Measurements from ENCODE around the gene PLEKHF1.

Gene PLEKHF1

GRCh38 chr19:29680447-29680846, 15.2 kb downstream of the PLEKHF1 start:
- FAIRE-seq, result no peak

DNA sequence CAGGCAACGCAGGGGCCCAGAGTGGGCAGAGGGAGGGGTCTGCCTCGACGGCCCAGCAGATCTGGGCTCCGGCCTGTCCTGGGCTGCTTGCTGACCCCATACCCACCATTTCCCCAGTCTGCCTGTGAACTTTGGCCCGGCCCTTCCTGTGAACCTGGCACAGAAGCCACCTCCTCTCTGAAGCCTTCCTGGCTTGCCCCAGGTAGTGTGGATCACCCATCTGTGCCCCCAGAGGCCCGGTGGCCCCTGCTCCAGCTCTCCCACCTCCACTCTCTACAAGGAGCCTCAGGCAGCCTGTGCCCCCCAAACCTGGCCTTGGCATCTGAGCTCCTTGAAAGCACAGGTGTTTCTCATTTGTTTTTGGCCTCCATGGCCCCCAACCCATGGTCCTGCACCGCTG, 15.7 kb downstream of the PLEKHF1 start:
- no peak for FAIRE-seq

DNA sequence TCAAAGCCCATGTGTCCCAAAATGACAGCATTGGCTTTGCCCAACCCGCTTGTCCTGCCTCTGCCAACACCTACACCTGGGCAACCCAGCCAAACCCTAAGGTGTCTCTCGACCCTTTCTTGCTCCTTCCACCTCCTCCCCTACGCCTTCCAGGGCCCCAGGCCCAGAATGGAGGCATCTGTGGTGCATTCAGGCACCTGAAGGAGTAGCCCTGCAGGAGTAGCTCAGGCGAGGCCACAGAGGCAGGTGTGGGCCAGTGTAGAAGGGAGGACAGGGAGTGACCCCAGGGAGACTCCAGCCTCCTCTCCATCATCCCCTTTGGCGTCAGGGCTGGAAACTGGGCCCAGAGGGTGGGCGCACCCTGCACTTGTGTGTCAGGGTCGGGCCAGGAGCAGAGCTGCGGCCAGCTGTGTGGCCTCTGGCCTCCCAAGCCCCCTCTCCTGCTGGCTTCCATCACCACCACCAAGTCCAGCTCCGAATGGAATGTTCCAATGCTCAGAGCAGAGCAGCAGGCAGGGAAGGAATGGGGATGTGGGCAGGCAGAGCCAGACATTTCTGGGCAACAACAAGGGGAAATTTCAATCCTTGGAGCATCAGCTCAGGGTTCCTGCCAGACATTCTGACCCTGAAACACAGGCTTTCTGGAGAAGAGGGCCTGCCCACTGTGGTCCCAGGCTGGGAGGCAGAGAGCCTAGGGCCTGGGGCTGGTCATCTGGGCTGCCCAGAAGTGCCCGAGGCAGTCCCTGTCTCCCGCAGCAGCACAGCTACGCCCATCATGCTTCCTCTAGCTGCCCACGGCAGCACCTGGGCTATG, 16.4 kb downstream of the PLEKHF1 start:
- no peak for FAIRE-seq

DNA sequence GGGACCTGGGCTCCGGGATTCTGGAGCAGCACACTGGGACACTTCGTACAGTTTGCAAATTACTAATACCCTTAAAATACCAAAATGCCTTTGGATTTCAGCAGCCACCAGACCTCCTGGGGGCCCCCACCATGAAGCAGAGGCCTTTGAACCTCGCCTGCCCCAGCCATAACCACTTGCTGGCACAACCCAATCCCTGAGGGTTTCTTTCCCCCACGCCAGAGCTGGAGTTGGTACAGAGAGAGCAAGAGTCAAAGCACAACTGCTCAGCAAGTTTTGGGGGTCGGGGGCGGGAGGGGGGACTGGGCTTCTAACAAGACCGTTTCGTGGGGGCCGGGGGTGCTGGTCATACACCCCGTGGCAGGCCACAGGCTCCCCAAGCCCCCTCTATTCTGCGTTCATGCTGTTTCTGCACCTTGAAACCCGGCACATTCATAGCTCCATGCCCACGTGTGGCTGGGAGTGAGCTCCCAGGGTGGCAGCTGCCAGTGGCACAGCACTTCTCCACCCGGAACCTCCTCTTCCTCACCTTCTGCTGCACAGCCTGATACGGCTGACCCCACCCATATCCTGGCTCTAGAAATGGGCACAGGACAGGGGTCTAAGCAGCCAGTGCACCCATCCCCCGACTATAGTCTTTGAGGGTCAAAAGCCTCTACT, 17.1 kb downstream of the PLEKHF1 start:
- no peak for FAIRE-seq

DNA sequence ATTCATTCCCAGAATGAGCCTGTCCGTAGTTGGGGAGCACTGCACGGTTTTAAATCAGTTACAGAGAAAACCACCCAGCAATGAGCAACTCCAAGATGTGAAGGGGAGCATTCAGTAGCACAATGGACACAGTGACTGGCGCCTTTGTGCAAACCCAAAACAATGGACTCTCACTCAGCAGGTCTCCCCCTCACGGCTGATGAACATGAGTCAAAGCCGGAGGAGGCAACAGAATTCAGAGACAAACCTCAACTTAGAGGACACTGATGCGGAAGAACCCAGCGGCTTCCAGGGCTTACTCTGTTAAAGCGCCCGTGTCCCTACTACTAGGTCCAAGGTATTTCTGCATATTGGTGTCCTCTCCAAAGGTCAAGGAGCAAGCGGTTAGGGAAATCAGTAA, 17.7 kb downstream of the PLEKHF1 start:
- no peak for FAIRE-seq

DNA sequence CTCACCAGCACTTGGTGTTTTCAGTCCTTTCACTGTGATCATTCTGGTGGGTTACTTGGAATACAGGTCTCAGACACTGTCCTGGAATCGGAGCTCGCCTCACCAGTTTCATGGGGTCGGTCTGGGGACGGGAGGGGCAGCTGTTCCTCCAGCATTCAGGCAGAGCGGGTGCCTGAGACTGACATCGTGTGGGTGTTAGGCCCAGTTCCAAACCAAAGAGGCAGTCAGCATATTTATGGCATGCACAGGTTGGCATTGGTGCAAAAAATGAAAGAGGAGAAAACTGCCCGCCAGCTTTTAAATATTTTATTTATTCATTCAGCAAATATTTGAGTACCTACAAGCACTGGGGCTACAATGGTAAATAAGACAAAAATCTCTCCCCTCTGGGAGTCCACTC, 20.1 kb downstream of the PLEKHF1 start:
- no peak for FAIRE-seq

GRCh38 chr19:29686285-29686805, 21.1 kb downstream of the PLEKHF1 start:
- FAIRE-seq, result no peak

DNA sequence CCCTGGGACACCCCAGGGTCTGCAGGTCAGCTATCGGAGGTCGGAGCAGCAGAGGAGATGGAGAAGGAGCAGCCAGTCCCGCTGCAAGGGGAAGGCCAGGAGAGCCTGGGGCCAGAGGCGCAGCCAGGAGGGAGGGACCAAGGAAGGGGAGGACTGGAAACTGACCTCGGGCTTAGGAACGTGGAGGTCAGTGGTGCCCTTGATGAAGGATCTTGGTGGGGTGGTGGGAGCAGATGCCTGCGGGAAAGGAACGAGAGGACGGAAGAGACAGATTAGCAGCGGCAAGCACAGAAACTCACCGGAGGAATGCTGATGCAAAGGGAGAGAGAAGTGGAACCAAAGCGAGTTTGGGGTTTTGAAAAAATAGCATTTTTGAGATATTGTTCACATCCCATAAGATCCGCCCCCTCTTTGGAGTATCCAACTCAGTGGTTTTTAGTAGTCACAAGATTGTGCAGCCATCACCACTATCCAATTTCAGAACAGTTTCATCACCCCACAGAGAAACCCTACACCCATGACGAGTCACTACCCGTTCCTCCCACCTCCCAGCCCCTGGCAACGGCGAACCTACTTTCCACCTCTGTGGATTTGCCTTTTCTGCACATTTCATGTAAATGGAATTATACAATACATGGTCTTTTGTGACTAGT, 22.1 kb downstream of the PLEKHF1 start:
- FAIRE-seq, result no peak

GRCh38 chr19:29687897-29688728, 22.9 kb downstream of the PLEKHF1 start:
- no peak for FAIRE-seq

DNA sequence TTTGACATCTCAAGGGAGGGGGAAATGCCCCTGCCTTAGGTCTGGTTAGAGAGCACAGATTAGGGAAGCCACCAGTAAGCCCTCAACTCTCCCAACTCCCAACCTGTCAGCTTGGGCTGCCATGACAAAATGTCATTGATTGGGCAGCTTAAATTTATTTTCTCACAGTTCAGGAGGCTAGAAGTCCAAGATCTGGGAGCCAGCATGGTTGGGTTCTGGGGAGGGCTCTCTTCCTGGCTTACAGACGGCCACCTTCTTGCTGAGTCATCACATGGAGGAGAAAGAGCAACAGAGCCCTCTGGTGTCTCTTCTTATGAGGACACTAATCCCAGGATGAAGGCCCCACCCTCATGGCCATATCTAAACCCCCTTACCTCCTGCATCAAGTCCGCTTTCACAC, 25.6 kb downstream of the PLEKHF1 start:
- FAIRE-seq, result no peak

DNA sequence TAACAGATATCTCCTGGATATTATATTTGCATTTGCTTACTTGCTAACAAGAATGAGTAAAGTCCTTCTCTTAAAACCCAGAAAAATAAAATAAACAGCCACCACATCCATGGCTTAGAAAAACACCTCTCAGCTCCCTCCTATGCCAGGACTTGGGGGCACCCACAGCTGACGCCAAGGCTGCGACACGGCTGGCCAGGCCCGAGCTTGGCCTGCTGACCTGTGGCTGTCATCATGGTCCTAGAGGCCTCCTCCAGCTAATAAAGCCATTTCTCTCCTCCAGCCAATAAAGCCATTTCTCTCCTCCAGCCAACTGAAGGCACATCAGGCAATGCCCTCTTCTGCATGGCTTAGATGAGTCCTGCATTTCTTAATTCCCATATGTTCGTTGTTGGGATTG, 28.9 kb downstream of the PLEKHF1 start:
- FAIRE-seq, result no peak

GRCh38 chr19:29694669-29695627, 29.7 kb downstream of the PLEKHF1 start:
- FAIRE-seq, result no peak

GRCh38 chr19:29695765-29696564, 30.7 kb downstream of the PLEKHF1 start:
- FAIRE-seq, result no peak

DNA sequence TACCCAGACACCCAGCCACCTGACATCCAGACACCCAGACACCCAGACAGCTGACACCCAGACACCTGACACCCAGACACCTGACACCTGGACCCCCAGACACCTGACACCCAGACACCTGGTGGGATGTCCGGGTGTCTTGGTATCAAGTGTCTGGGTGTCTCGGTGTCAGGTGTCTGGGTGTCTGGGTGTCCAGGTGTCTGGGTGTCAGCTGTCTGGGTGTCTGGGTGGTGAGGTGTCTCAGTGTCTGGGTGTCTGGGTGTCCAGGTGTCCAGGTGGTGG, 31.2 kb downstream of the PLEKHF1 start:
- FAIRE-seq, result no peak

DNA sequence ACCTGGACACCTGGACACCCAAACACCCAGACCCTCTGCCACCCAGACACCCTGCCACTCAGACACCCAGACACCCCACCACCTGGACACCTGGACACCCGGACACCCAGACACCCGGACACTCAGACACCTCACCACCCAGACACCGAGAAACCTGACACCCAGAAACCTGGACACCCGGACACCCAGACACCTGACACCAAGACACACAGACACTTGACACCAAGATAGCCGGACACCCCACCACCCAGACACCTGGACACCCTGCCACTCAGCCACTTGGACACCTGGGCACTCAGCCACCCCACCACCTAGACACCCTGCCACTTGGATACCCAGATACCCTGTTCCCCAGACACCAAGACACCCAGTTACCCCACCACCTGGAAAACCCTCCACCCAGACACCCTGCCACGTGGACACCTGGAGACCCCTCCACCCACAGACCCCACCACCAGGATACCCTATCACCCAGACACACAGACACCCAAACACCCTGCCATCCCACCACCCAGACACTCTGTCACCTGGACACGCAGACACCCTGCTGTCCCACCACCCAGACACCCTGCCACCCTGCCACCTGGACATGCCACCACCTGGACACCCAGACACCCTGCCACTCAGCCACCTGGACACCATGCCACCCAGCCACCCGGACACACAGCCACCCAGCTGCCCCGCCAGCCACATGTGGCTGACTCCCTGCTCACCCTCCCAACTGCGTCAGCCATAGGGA, 32.4 kb downstream of the PLEKHF1 start:
- FAIRE-seq, result no peak

DNA sequence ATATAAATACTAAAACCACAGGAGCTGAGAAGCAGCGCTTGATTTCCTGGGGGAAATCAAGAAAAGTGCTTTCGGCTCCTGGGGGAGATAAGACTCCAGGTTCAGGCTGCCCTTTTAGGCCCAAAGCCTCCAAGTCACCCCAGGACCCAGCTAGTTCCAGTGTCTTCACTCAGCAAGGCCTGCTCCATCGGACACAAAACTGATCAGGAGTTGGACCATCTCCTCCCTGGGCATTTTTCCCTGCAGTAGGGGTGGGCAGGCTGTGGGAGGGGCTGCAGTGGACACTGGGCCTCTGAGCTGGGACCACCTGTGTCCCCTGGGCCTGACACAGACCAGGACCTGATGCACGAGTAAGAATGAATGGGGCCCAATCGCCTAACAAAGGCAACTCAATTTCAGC, 34.6 kb downstream of the PLEKHF1 start:
- FAIRE-seq, result no peak

DNA sequence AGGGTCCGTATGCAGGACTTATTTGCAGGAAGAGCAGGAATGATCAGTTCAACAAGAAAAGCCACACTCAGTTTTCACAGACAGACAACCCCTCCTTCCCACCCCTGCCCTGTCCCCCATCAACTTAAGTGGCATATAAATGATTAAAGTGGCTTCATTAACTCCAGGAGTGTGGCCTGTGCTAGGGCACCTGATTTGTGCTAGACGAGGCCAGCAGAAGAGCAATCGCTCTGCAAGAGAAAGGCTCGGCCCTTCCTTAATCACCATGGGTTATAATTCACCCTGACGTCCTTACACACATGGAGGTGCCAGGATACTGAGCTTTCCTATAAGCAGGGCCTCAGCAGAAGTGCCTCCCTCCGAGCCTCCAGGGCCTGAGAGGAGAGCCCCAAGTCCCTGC, 35.2 kb downstream of the PLEKHF1 start:
- no peak for FAIRE-seq

GRCh38 chr19:29702161-29702962, 37.1 kb downstream of the PLEKHF1 start:
- no peak for FAIRE-seq

DNA sequence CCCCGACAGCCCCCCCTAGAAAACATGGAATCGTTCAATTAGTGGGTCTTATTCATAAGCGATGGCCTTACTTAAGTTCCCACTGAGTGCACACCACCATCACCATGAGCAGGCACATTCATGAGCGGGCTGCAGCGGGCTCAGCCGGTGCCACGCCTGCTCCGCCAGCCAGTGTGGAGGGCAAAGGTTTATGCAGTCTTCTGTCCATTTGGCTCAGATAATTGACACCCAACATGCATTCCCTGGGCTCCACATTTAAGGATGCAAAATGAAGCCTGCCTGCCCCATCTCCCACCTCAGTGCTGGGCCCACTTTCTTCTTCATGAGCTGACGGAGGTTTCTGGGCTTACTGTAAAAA, 37.7 kb downstream of the PLEKHF1 start:
- FAIRE-seq, result no peak
